ENCODE data around the gene JCAD.
"Not testable (repeated sequence)": the region's sequence is repeated elsewhere in the genome, so short reads cannot be mapped to it uniquely, and the experiment has no call there.

JCAD gene

GRCh38 chr10:29981510-29981909, 77.9 kb downstream of the JCAD start:
- DNase-seq, result no peak

- no peak for DNase-seq
Observed at GRCh38 chr10:29980084-29980483, 79.3 kb downstream of the JCAD start.

GRCh38 chr10:29979421-29979779, 80.0 kb downstream of the JCAD start:
- not testable (repeated sequence) for DNase-seq

GRCh38 chr10:29977171-29977570, 82.2 kb downstream of the JCAD start:
- no peak for DNase-seq

GRCh38 chr10:29976134-29976533, 83.3 kb downstream of the JCAD start:
- no peak for DNase-seq

GRCh38 chr10:29974773-29975172, 84.6 kb downstream of the JCAD start:
- DNase-seq, result no peak

GRCh38 chr10:29973921-29974320, 85.5 kb downstream of the JCAD start:
- no peak for DNase-seq

- no peak for DNase-seq
Observed at GRCh38 chr10:29970576-29970975, 88.8 kb downstream of the JCAD start.

GRCh38 chr10:29970012-29970396, 89.4 kb downstream of the JCAD start:
- DNase-seq, result no peak

GRCh38 chr10:29969255-29970011, 90.0 kb downstream of the JCAD start:
- DNase-seq, result no peak

- DNase-seq, result no peak
Observed at GRCh38 chr10:29968585-29968984, 90.8 kb downstream of the JCAD start.

GRCh38 chr10:29966269-29966668, 93.1 kb downstream of the JCAD start:
- no peak for DNase-seq
